HG02610 (cell line): ENCODE data around the gene PGRMC1.
A peak's percentile ranks its signal among the peaks of the same experiment; 100 is the strongest.
"Not testable (repeated sequence)": the region's sequence is repeated elsewhere in the genome, so short reads cannot be mapped to it uniquely, and the experiment has no call there.

Experiments
- ATAC-seq: cut with Tn5 transposase; IDR thresholded peaks from one replicate; pipeline ENCODE4 v1.9.1; 2021; ENCODE audit warnings: mild to moderate bottlenecking, moderate library complexity; ENCODE audit not compliant: unreplicated experiment

PGRMC1 gene

GRCh38 chrX:119231936-119232445 lies 4.1 kb upstream of the PGRMC1 start:
- no peak for ATAC-seq

GRCh38 chrX:119235051-119235511 lies 1.0 kb upstream of the PGRMC1 start:
- ATAC-seq: no peak

GRCh38 chrX:119236623-119237561 lies 807 bp downstream of the PGRMC1 start:
- peak; percentile 34 for ATAC-seq

GRCh38 chrX:119237562-119237942 lies 1.5 kb downstream of the PGRMC1 start:
- no peak for ATAC-seq

GRCh38 chrX:119238557-119238956 lies 2.5 kb downstream of the PGRMC1 start:
- no peak for ATAC-seq

- no peak for ATAC-seq
Measured at GRCh38 chrX:119240356-119240755, 4.3 kb downstream of the PGRMC1 start.

GRCh38 chrX:119247702-119248101 lies 11.6 kb downstream of the PGRMC1 start:
- ATAC-seq: no peak

- ATAC-seq: no peak
Measured at GRCh38 chrX:119249891-119250290, 13.8 kb downstream of the PGRMC1 start.

- no peak for ATAC-seq
Measured at GRCh38 chrX:119251386-119251785, 15.3 kb downstream of the PGRMC1 start.

GRCh38 chrX:119252716-119253115 lies 16.6 kb downstream of the PGRMC1 start:
- ATAC-seq: no peak

- no peak for ATAC-seq
Measured at GRCh38 chrX:119266364-119266995, 30.4 kb downstream of the PGRMC1 start.

- ATAC-seq: not testable (repeated sequence)
Measured at GRCh38 chrX:119267115-119267514, 31.0 kb downstream of the PGRMC1 start.

GRCh38 chrX:119272882-119273419 lies 36.9 kb downstream of the PGRMC1 start:
- ATAC-seq: no peak

GRCh38 chrX:119273420-119274192 lies 37.5 kb downstream of the PGRMC1 start:
- ATAC-seq: no peak

GRCh38 chrX:119282347-119282746 lies 46.3 kb downstream of the PGRMC1 start:
- not testable (repeated sequence) for ATAC-seq

- no peak for ATAC-seq
Measured at GRCh38 chrX:119288890-119289393, 52.9 kb downstream of the PGRMC1 start.

- ATAC-seq: no peak
Measured at GRCh38 chrX:119290476-119290875, 54.4 kb downstream of the PGRMC1 start.

GRCh38 chrX:119291246-119291645 lies 55.2 kb downstream of the PGRMC1 start:
- ATAC-seq: not testable (repeated sequence)

GRCh38 chrX:119292445-119292844 lies 56.4 kb downstream of the PGRMC1 start:
- ATAC-seq: no peak
